HG02642 (cell line): ENCODE data around the gene GPR107.

Source experiments
- ATAC-seq: cut with Tn5 transposase; IDR thresholded peaks from one replicate; pipeline ENCODE4 v1.9.1; 2021; ENCODE audit warnings: mild to moderate bottlenecking; ENCODE audit not compliant: unreplicated experiment, poor library complexity

The GPR107 gene

GRCh38 chr9:130128733-130129431, 75.2 kb downstream of the GPR107 start:
- peak; percentile 69 for ATAC-seq

- no peak for ATAC-seq
Measured at GRCh38 chr9:130129432-130130061, 75.8 kb downstream of the GPR107 start.

GRCh38 chr9:130132746-130133145, 79.0 kb downstream of the GPR107 start:
- no peak for ATAC-seq

GRCh38 chr9:130137081-130137640, 83.5 kb downstream of the GPR107 start:
- ATAC-seq = no peak

- no peak for ATAC-seq
Measured at GRCh38 chr9:130137641-130138081, 84.0 kb downstream of the GPR107 start.

- no peak for ATAC-seq
Measured at GRCh38 chr9:130138171-130138653, 84.5 kb downstream of the GPR107 start.

GRCh38 chr9:130138791-130139190, 85.1 kb downstream of the GPR107 start:
- no peak for ATAC-seq

GRCh38 chr9:130139251-130139650, 85.5 kb downstream of the GPR107 start:
- no peak for ATAC-seq

GRCh38 chr9:130140706-130141105, 87.0 kb downstream of the GPR107 start:
- no peak for ATAC-seq

GRCh38 chr9:130142056-130142455, 88.3 kb downstream of the GPR107 start:
- no peak for ATAC-seq

GRCh38 chr9:130142641-130143040, 88.9 kb downstream of the GPR107 start:
- no peak for ATAC-seq

GRCh38 chr9:130143279-130143893, 89.7 kb downstream of the GPR107 start:
- ATAC-seq = no peak

GRCh38 chr9:130143958-130144366, 90.3 kb downstream of the GPR107 start:
- no peak for ATAC-seq

- ATAC-seq = no peak
Measured at GRCh38 chr9:130144703-130145102, 91.0 kb downstream of the GPR107 start.

GRCh38 chr9:130145658-130146057, 92.0 kb downstream of the GPR107 start:
- no peak for ATAC-seq

- ATAC-seq = no peak
Measured at GRCh38 chr9:130147198-130147597, 93.5 kb downstream of the GPR107 start.

- no peak for ATAC-seq
Measured at GRCh38 chr9:130147910-130148309, 94.2 kb downstream of the GPR107 start.

GRCh38 chr9:130149031-130149430, 95.3 kb downstream of the GPR107 start:
- ATAC-seq = no peak

- ATAC-seq = no peak
Measured at GRCh38 chr9:130149654-130150286, 96.1 kb downstream of the GPR107 start.

GRCh38 chr9:130150779-130151382, 97.2 kb downstream of the GPR107 start:
- ATAC-seq = no peak
